HFF-Myc (cell line): Measurements from ENCODE around the gene MRPL51.

Experiments
- DNase-seq: peaks from one replicate; pipeline ENCODE4 v3.0.0-alpha.2; 2011; ENCODE audit warnings: low read depth; ENCODE audit errors: extremely low read depth
- H3K4me3 ChIP-seq: replicated peaks from 2 replicates; pipeline ENCODE4 v1.5.1; 2011; ENCODE audit warnings: low read depth, mild to moderate bottlenecking, control low read depth, low read length
- CTCF ChIP-seq: IDR thresholded peaks from 2 replicates; pipeline ENCODE4 v1.5.1; 2012; ENCODE audit warnings: mild to moderate bottlenecking, low read depth, low read length, control low read depth; ENCODE audit errors: missing control alignments

MRPL51 gene

DNA sequence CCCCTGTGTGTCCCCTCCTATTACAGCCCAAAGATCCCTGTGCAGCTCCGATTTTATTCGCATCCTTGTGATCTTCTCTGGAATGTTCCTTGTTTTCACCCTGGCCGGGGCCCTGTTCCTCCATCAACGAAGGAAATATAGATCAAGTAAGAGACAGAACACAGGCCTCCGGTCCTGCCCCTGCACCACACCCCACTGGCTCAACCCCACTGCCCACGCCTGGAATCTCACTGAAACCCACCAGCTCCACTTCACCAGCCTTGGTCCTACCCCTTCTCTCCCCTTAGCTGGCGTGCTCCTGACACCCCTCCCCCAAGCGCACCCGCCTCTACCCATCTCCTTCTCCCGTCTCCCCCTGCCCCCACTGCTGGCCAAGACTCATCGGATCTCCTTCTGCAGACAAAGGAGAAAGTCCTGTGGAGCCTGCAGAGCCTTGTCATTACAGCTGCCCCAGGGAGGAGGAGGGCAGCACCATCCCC, 42.2 kb downstream of the MRPL51 start:
- peak overlapping the region; percentile 55 for H3K4me3 ChIP-seq
- TF ChIP-seq CTCF, result no peak
- DNase-seq, result no peak

- no peak for TF ChIP-seq CTCF
- DNase-seq, result no peak
- peak overlapping the region; percentile 55 for H3K4me3 ChIP-seq
Observed at GRCh38 chr12:6450091-6450868, 42.8 kb downstream of the MRPL51 start.

DNA sequence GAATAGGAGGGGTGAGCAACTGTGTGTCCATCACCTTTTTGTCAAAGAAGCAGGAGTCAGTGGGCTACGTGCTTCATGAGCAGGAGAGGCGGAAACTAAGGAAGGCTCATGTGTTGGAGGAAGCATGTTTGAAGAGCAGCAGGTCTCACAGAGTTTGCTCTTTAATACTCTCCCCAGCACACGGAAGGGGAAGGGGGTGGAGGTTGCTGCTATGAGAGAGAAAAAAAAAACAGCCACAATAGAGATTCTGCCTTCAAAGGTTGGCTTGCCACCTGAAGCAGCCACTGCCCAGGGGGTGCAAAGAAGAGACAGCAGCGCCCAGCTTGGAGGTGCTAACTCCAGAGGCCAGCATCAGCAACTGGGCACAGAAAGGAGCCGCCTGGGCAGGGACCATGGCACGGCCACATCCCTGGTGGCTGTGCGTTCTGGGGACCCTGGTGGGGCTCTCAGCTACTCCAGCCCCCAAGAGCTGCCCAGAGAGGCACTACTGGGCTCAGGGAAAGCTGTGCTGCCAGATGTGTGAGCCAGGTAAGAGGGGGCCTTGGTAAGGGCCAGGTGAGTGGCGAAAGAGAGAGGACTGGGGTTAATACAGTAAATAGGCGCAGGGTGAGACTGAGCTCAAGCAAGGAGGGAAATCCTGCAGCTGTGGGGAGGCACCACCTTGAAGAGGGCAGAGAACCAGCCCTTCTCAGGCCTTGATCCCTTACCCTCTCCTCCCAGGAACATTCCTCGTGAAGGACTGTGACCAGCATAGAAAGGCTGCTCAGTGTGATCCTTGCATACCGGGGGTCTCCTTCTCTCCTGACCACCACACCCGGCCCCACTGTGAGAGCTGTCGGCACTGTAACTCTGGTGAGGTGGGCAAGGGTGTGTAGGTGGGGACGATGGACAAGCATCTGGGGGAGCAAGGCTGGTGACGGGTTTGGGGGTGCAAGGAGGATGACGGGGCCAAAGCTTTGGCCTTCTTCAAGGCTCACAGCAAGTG, 48.1 kb downstream of the MRPL51 start, which contains the start of gene CD27:
Gene CD27 (plus strand): TSS at position 252 of the 985 bp plus-strand sequence. CDS start 141 bp downstream, at position 393.
- no peak for DNase-seq
- H3K4me3 ChIP-seq, result no peak within 1 kb of the TSS
- TF ChIP-seq CTCF, result no peak

DNA sequence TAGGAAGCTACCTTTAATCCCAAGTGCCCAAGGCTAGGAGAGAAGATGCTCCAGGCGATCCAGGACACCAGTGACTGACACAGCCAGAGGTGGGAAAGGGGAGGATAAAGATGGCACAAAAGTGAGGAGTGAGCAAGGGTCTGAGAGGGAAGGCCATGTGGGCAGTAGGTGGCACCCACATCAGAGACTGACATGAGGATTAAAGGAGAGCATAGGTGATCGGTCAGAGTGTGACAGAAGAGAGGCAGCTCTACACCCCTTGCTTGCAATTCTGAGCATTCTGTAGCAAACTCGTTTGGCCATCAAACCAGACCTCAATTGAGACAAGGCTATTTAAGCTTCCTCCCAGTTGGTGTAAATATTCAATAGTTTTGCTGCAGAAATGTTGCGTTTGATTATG, 49.0 kb downstream of the MRPL51 start:
- DNase-seq, result no peak
- TF ChIP-seq CTCF, result no peak
- no peak overlapping the region for H3K4me3 ChIP-seq

GRCh38 chr12:6443361-6443983, 49.6 kb downstream of the MRPL51 start:
- no peak for TF ChIP-seq CTCF
- H3K4me3 ChIP-seq, result no peak overlapping the region
- no peak for DNase-seq

DNA sequence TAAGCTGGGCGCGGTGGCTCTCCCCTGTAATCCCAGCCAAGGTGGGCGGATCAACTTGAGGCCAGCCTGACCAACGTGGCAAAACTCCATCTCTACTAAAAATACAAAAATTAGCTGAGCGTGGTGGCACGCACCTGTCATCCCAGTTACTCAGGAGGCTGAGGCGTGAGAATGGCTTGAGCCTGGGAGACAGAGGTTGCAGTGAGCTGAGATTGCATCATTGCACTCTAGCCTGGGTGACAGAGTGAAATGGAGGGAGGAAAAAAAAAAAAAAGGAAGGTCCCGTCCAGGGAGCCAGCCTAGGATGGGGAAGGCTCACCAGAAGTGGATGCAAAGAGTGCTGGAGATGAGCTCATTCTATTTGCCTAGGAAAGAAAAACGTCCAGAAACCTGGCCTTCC, 50.2 kb downstream of the MRPL51 start:
- DNase-seq, result no peak
- no peak overlapping the region for H3K4me3 ChIP-seq

More for the DNA sequence above, 50.2 kb downstream of the MRPL51 start:
- no peak for TF ChIP-seq CTCF
